DND-41 (cell line): Measurements from ENCODE around the gene NFE2.

Source experiments
- ATAC-seq: fragments of 200-7000 bp; cut with Tn5 transposase; 3 replicates; pipeline ENCODE4 v1.9.1; 2021; ENCODE audit warnings: low read depth; ENCODE audit not compliant: insufficient read depth
- DNase-seq: peaks from one replicate; pipeline ENCODE4 v3.0.0-alpha.2; 2020
- H2AFZ ChIP-seq: 2 replicates; pipeline ENCODE4 v1.6.0; 2012; ENCODE audit warnings: low read depth, low read length
- H3K27ac ChIP-seq: 2 replicates; pipeline ENCODE4 v1.5.1; 2012; ENCODE audit warnings: low read length, inconsistent platforms
- H3K27me3 ChIP-seq: fragments of 200-600 bp; sonication (generic); 2 replicates; pipeline ENCODE4 v1.6.0; 2012; ENCODE audit warnings: low read length, mild to moderate bottlenecking, inconsistent platforms; ENCODE audit not compliant: insufficient read depth, poor library complexity
- H3K36me3 ChIP-seq: 2 replicates; pipeline ENCODE4 v1.5.1; 2012; ENCODE audit warnings: low read length, inconsistent platforms; ENCODE audit not compliant: insufficient read depth
- H3K4me1 ChIP-seq: 2 replicates; pipeline ENCODE4 v1.5.1; 2012; ENCODE audit warnings: mild to moderate bottlenecking, low read length; ENCODE audit not compliant: insufficient read depth
- H3K4me2 ChIP-seq: 2 replicates; pipeline ENCODE4 v1.6.0; 2012; ENCODE audit warnings: mild to moderate bottlenecking, moderate library complexity, low read length, inconsistent platforms; ENCODE audit not compliant: insufficient read depth
- H3K4me3 ChIP-seq, 2 experiments: fragments of 200-600 bp in 1 of 2; shearing (Covaris generic) in 1 of 2; 2 replicates each; pipeline ENCODE4 v1.5.1; 2012 to 2016; ENCODE audit warnings: inconsistent platforms in 2 of 2, low read length in 2 of 2, mild to moderate bottlenecking in 2 of 2, low read depth in 1 of 2, moderate library complexity in 1 of 2
- H3K79me2 ChIP-seq: 2 replicates; pipeline ENCODE4 v1.6.0; 2012; ENCODE audit warnings: low read length, inconsistent platforms; ENCODE audit not compliant: insufficient read depth
- H3K9ac ChIP-seq: 2 replicates; pipeline ENCODE4 v1.6.0; 2012; ENCODE audit warnings: low read depth, mild to moderate bottlenecking, inconsistent platforms, low read length, moderate library complexity
- H3K9me3 ChIP-seq: 2 replicates; pipeline ENCODE4 v1.5.1; 2012; ENCODE audit warnings: low read length, moderate library complexity, mild to moderate bottlenecking, inconsistent platforms; ENCODE audit not compliant: insufficient read depth, severe bottlenecking
- H4K20me1 ChIP-seq: 2 replicates; pipeline ENCODE4 v1.6.0; 2012; ENCODE audit warnings: low read length; ENCODE audit not compliant: insufficient read depth
- EZH2 ChIP-seq: IDR thresholded peaks from 3 replicates; pipeline ENCODE4 v1.6.1; 2012; ENCODE audit warnings: borderline replicate concordance, low read depth, mild to moderate bottlenecking, moderate library complexity, low read length, inconsistent platforms; ENCODE audit not compliant: severe bottlenecking
- TF ChIP-seq, protein P1 (sequence below): IDR thresholded peaks from 2 replicates; pipeline ENCODE4 v1.5.1; 2012; ENCODE audit warnings: borderline replicate concordance, low read length, moderate library complexity, mild to moderate bottlenecking; ENCODE audit not compliant: poor library complexity, severe bottlenecking; ENCODE audit errors: extremely low read depth

Gene NFE2

DNA sequence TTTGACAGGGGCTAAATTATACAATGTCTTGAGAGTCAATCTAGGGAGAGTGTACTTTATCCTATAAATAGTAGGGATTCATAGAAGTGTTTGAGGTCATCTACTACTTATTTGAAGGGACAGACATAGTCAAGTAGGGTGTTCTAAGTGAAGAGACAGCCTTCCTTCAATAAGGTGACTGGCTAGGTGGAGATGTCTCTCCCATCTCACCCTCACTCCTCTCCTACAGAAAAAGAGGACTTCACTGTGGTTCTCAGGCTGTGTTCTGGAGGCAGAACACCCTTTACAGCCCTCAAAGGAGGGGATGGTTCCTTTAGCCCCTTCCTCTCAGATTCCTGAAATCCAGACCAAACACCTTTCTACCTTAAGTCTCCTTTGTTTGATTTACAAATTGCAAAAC is 2.8 kb upstream of the NFE2 start:
- Histone ChIP-seq H3K79me2 (no peaks in the 10 kb centered on the region), H3K27me3 (peaks cover 39% of the 10 kb centered on the region), H4K20me1 (no peaks in the 10 kb centered on the region), H3K9me3 (no peaks in the 10 kb centered on the region), H3K4me1 (peaks cover 17% of the 10 kb centered on the region), H3K27ac (no peak overlapping the region), H3K36me3 (no peaks in the 10 kb centered on the region), H3K4me3 (no peak overlapping the region), H3K4me2 (peak overlapping the region; percentile 62), H3K9ac (no peak overlapping the region), H2AFZ (no peak overlapping the region)
- DNase-seq (no peak), ATAC-seq (no peak)
- TF ChIP-seq, protein P1, sequence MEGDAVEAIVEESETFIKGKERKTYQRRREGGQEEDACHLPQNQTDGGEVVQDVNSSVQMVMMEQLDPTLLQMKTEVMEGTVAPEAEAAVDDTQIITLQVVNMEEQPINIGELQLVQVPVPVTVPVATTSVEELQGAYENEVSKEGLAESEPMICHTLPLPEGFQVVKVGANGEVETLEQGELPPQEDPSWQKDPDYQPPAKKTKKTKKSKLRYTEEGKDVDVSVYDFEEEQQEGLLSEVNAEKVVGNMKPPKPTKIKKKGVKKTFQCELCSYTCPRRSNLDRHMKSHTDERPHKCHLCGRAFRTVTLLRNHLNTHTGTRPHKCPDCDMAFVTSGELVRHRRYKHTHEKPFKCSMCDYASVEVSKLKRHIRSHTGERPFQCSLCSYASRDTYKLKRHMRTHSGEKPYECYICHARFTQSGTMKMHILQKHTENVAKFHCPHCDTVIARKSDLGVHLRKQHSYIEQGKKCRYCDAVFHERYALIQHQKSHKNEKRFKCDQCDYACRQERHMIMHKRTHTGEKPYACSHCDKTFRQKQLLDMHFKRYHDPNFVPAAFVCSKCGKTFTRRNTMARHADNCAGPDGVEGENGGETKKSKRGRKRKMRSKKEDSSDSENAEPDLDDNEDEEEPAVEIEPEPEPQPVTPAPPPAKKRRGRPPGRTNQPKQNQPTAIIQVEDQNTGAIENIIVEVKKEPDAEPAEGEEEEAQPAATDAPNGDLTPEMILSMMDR: no peak
- no peak for TF ChIP-seq EZH2

DNA sequence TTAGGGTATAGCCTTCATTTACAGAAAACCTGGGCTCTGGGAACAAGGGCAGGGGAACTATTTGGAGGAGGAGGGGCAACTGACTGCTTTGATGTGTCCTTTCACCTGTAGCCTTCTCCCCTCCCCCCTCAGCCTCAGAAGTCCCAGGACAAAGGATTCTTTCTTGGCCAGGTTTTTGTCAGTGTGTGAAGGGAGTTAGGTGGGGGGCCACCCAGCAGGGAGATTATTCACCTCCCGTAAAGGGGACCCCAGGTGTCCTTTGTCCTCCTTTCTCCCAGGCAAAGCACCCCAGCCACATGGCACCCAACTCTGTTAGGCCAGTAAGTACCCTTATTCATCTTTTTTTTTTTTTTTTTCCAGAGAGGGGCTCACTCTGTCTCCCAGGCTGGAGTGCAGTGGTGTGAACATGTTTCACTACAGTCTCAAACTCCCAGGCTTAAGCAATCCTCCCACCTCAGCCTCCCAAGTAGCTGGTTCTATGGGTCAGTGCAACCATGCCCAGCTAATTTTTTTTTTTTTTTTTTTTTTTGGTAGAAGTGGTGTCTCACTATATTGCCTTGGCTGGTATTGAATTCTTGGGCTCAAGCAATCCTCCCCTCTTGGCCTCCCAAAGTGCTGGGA is 723 bp upstream of the NFE2 start:
- Histone ChIP-seq H3K9me3 (no peaks in the 10 kb centered on the region), H3K4me1 (peaks cover 17% of the 10 kb centered on the region), H2AFZ (no peak overlapping the region), H3K27ac (no peak overlapping the region), H4K20me1 (no peaks in the 10 kb centered on the region), H3K27me3 (peaks cover 39% of the 10 kb centered on the region), H3K9ac (no peak overlapping the region), H3K36me3 (no peaks in the 10 kb centered on the region), H3K4me2 (no peak overlapping the region), H3K4me3 (no peak overlapping the region), H3K79me2 (no peaks in the 10 kb centered on the region)
- no peak for TF ChIP-seq EZH2
- TF ChIP-seq, protein P1: no peak
- no peak for DNase-seq
- no peak for ATAC-seq

DNA sequence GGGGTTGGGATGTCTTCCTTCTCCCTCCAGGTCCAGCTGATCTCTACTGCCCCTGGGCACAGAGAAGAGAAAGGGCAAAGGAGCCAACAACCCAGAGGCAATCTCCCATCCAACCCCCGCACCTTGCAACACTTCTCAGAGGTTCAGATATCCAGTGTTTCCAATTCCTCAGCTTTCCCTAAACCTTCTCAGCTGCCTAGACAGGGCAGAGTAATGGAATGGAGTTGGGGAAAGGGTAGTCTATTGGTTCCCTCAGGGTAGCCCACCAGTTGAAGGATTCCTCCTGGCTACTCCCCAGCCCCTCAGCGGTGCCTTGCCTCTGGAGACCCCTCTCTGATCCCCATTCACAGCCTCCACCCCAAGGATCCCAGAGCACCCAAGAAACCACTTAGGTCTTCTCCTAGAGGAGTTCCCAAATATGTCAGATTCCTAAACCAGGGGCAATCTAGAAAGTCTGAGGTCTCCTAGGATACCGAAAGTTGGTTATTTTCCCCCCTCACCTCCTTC is 537 bp downstream of the NFE2 start:
- Histone ChIP-seq H3K4me2 (no peak overlapping the region), H2AFZ (no peak overlapping the region), H3K27me3 (peaks cover 39% of the 10 kb centered on the region), H3K27ac (no peak overlapping the region), H3K79me2 (no peaks in the 10 kb centered on the region), H4K20me1 (no peaks in the 10 kb centered on the region), H3K4me3 (no peak overlapping the region), H3K9ac (no peak overlapping the region), H3K36me3 (no peaks in the 10 kb centered on the region), H3K4me1 (peaks cover 17% of the 10 kb centered on the region), H3K9me3 (no peaks in the 10 kb centered on the region)
- TF ChIP-seq EZH2: no peak
- DNase-seq (no peak), ATAC-seq (no peak)

DNA sequence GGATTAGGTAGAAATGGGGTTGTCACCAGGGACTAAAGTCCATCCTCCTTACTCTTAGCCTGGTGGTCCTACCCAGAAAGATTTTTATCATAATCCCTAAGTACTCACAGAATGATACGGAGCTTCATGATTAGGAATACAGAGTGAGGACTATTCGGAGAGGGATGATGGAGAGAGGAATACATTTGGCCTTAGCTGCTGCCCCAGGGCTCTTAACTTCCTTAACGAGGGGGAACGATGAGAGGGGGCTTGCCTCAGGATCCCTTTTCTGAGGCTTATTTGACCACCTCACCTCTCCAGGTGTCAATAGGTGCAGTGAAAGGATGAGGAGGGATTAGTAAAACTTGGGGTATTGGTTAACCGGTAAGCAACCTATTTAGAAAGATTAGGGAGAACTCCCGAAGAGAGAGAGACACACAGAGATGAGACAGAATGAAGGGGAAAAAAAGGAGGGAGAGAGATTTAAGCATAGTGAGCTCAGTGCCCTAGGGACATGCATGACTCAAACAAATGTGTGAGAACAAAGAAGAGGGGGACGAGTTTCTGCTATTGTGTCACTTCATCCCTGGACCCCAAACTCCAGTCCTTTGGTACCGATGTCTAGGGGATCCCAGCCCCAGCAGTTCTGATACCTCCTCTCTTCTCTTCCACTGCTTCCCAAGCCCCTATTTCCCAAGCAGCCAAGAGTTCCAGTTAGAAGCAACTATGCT is 1.1 kb downstream of the NFE2 start:
- Histone ChIP-seq H3K36me3 (no peaks in the 10 kb centered on the region), H2AFZ (no peak overlapping the region), H3K27ac (no peak overlapping the region), H3K27me3 (peaks cover 39% of the 10 kb centered on the region), H3K9me3 (no peaks in the 10 kb centered on the region), H3K4me1 (peaks cover 15% of the 10 kb centered on the region), H3K79me2 (no peaks in the 10 kb centered on the region), H3K4me3 (no peak overlapping the region), H4K20me1 (no peaks in the 10 kb centered on the region), H3K4me2 (no peak overlapping the region), H3K9ac (no peak overlapping the region)
- TF ChIP-seq EZH2: no peak
- TF ChIP-seq, protein P1: no peak
- ATAC-seq (no peak), DNase-seq (no peak)
